PC-3 (cell line): ENCODE data around the gene FILIP1L. TPM values are rescaled to one million over a fixed set of nuclear protein-coding genes. Genes with fewer than 3 reads are reported as not detected.

Experiments
- ATAC-seq: fragments of 200-7000 bp; cut with Tn5 transposase; 2 replicates; pipeline ENCODE4 v1.9.1; 2020; ENCODE audit warnings: mild to moderate bottlenecking, moderate library complexity
- BruUV-seq: library from RNA; stranded (reverse); fragments of 400-500 nt; replicated peaks from 2 replicates; lab custom pipeline; 2021; lab: Mats Ljungman, UMichigan
- CTCF ChIA-PET: fragments of 300-600 bp; sonication (Branson Sonifier 250); formaldehyde crosslinking; loops from one replicate; lab custom pipeline; 2022; ENCODE audit warnings: antibody characterized with exemption; lab: Charles Lee
- POLR2A ChIA-PET: fragments of 300-600 bp; sonication (Branson Sonifier 250); formaldehyde crosslinking; loops from one replicate; lab custom pipeline; 2022; ENCODE audit warnings: antibody characterized with exemption; ENCODE audit not compliant: unreplicated experiment; lab: Charles Lee
- DNase-seq: peaks from one replicate; pipeline ENCODE4 v3.0.0-alpha.2; 2015
- H2AFZ ChIP-seq: fragments of 300-600 bp; sonication (generic); 2 replicates; pipeline ENCODE4 v1.6.0; 2016; ENCODE audit warnings: antibody characterized with exemption, low read length
- H3F3A ChIP-seq: fragments of 300-600 bp; sonication (generic); one replicate; pipeline ENCODE4 v1.6.0; 2017; ENCODE audit warnings: antibody characterized with exemption, low read length, control low read depth, mild to moderate bottlenecking; ENCODE audit not compliant: unreplicated experiment
- H3K27ac ChIP-seq: fragments of 300-600 bp; sonication (generic); 2 replicates; pipeline ENCODE4 v1.5.1; 2016; ENCODE audit warnings: mild to moderate bottlenecking, low read length
- H3K27me3 ChIP-seq: fragments of 300-600 bp; sonication (generic); 2 replicates; pipeline ENCODE4 v1.6.1; 2016; ENCODE audit warnings: low read length, mixed read lengths
- H3K36me3 ChIP-seq: fragments of 300-600 bp; sonication (generic); 2 replicates; pipeline ENCODE4 v1.6.1; 2016; ENCODE audit warnings: low read depth, mixed run types, low read length, mixed read lengths
- H3K4me1 ChIP-seq: fragments of 300-600 bp; sonication (generic); 2 replicates; pipeline ENCODE4 v1.5.1; 2016; ENCODE audit warnings: low read length; ENCODE audit not compliant: insufficient read depth
- H3K4me2 ChIP-seq: fragments of 300-600 bp; sonication (generic); 2 replicates; pipeline ENCODE4 v1.6.0; 2016; ENCODE audit warnings: low read length
- H3K4me3 ChIP-seq: fragments of 300-600 bp; sonication (generic); 2 replicates; pipeline ENCODE4 v1.5.1; 2016; ENCODE audit warnings: mild to moderate bottlenecking, low read length, mixed read lengths
- H3K79me2 ChIP-seq: fragments of 300-600 bp; sonication (generic); 2 replicates; pipeline ENCODE4 v1.6.1; 2017; ENCODE audit warnings: low read length, mixed read lengths
- H3K9ac ChIP-seq: fragments of 300-600 bp; sonication (generic); 2 replicates; pipeline ENCODE4 v1.6.0; 2016; ENCODE audit warnings: mild to moderate bottlenecking, low read length
- H3K9me2 ChIP-seq: fragments of 300-600 bp; sonication (generic); replicated peaks from 2 replicates; pipeline ENCODE4 v1.6.1; 2016; ENCODE audit warnings: mixed run types, low read length, mixed read lengths
- H3K9me3 ChIP-seq: fragments of 300-600 bp; sonication (generic); 2 replicates; pipeline ENCODE4 v1.6.1; 2016; ENCODE audit warnings: low read length, mixed read lengths
- H4K20me1 ChIP-seq: fragments of 300-600 bp; sonication (generic); 2 replicates; pipeline ENCODE4 v1.6.1; 2016; ENCODE audit warnings: low read length, mixed read lengths
- CTCF ChIP-seq: fragments of 300-600 bp; sonication (generic); conservative IDR thresholded peaks from 2 replicates; pipeline ENCODE4 v1.5.1; 2017; ENCODE audit warnings: antibody characterized with exemption, low read depth, mild to moderate bottlenecking, low read length
- EZH2 ChIP-seq: fragments of 300-600 bp; sonication (generic); IDR thresholded peaks from one replicate; pipeline ENCODE4 v1.6.1; 2017; ENCODE audit warnings: antibody characterized with exemption, mild to moderate bottlenecking, low read length; ENCODE audit not compliant: unreplicated experiment
- EZH2phosphoT487 ChIP-seq: fragments of 300-600 bp; sonication (generic); IDR thresholded peaks from 2 replicates; pipeline ENCODE4 v1.6.1; 2018; ENCODE audit warnings: mild to moderate bottlenecking, antibody characterized with exemption, low read length, borderline replicate concordance
- intact Hi-C: fragments of 100-400 bp; cut with micrococcal nuclease; formaldehyde crosslinking; loops from 2 replicates; pipeline ENCODE4 v1.9.0; 2023
- total RNA-seq: library from RNA; depleted of rRNA; stranded (reverse); fragments of >200 nt; gene quantifications from 2 replicates; pipeline ENCODE4 v1.2.3, GENCODE V29; 2014

Gene FILIP1L
- total RNA-seq, 1 experiment from 2014 or later, result not detected

- Histone ChIP-seq H3K36me3 (peaks cover 3% of the 10 kb centered on the region; the same call in 1 of the 2 replicates), H3K9ac (no peak overlapping the region), H3K4me2 (no peak overlapping the region), H4K20me1 (no peaks in the 10 kb centered on the region), H3K4me3 (no peak overlapping the region), H3K4me1 (no peaks in the 10 kb centered on the region), H3K9me2 (no peaks in the 10 kb centered on the region), H3K79me2 (no peaks in the 10 kb centered on the region), H3K27ac (no peak overlapping the region), H3K9me3 (no peaks in the 10 kb centered on the region), H3K27me3 (no peaks in the 10 kb centered on the region), H2AFZ (no peak overlapping the region), H3F3A (no peaks in the 10 kb centered on the region)
- POLR2A ChIA-PET, result interaction anchor here (0.5 kb wide), 1 partner anchor 52 kb away, joined by 3 read pairs; no protein-coding TSS in a partner anchor
- intact Hi-C loops, result no loop called here
- BruUV-seq, result no TSS peak
- DNase-seq (no peak), ATAC-seq (no peak)
- TF ChIP-seq EZH2phosphoT487 (no peak), CTCF (no peak), EZH2 (no peak)
- CTCF ChIA-PET, result no interaction called here
Observed at GRCh38 chr3:100144255-100144866, 30.1 kb upstream of the FILIP1L start.

- no peak for DNase-seq
- Histone ChIP-seq H2AFZ (no peak overlapping the region), H3K79me2 (no peaks in the 10 kb centered on the region), H3K36me3 (no peaks in the 10 kb centered on the region), H3K4me2 (no peak overlapping the region), H3K4me3 (no peak overlapping the region), H3F3A (no peaks in the 10 kb centered on the region), H3K9me2 (no peaks in the 10 kb centered on the region), H3K4me1 (no peaks in the 10 kb centered on the region), H3K9me3 (no peaks in the 10 kb centered on the region), H3K9ac (no peak overlapping the region), H3K27me3 (no peaks in the 10 kb centered on the region), H3K27ac (no peak overlapping the region), H4K20me1 (no peaks in the 10 kb centered on the region)
- ChIA-PET POLR2A (no interaction called here), CTCF (no interaction called here)
- intact Hi-C loops, result no loop called here
- no TSS peak for BruUV-seq
- ATAC-seq, result no peak
- TF ChIP-seq EZH2, result no peak
- no peak for TF ChIP-seq CTCF
- no peak for TF ChIP-seq EZH2phosphoT487
Observed at GRCh38 chr3:100141586-100141985, 27.3 kb upstream of the FILIP1L start.

- Histone ChIP-seq H3K9ac (no peak overlapping the region), H3K4me3 (no peak overlapping the region), H2AFZ (no peak overlapping the region), H3K4me2 (no peak overlapping the region), H3K4me1 (no peaks in the 10 kb centered on the region), H3K9me3 (no peaks in the 10 kb centered on the region), H3K79me2 (no peaks in the 10 kb centered on the region), H3K9me2 (no peaks in the 10 kb centered on the region), H3K27ac (no peak overlapping the region), H3K36me3 (no peaks in the 10 kb centered on the region), H4K20me1 (no peaks in the 10 kb centered on the region), H3K27me3 (no peaks in the 10 kb centered on the region), H3F3A (no peaks in the 10 kb centered on the region)
- ChIA-PET POLR2A (no interaction called here), CTCF (no interaction called here)
- DNase-seq, result no peak
- TF ChIP-seq EZH2phosphoT487 (no peak), CTCF (no peak)
- intact Hi-C loops, result no loop called here
- ATAC-seq, result no peak
- no TSS peak for BruUV-seq
Observed at GRCh38 chr3:100140976-100141375, 26.7 kb upstream of the FILIP1L start.
